GM12878 (cell line): ENCODE measurements around the gene CWF19L2. TPM values are rescaled to one million over a fixed set of nuclear protein-coding genes. Genes with fewer than 3 reads are reported as not detected.

Source experiments
- ATAC-seq: fragments of 200-7000 bp; cut with Tn5 transposase; 3 replicates; pipeline ENCODE4 v1.9.1; 2020; ENCODE audit warnings: mild to moderate bottlenecking, moderate library complexity
- BruUV-seq: library from RNA; stranded (reverse); fragments of 400-500 nt; replicated peaks from 2 replicates; lab custom pipeline; 2021; lab: Mats Ljungman, UMichigan
- CTCF ChIA-PET: fragments of 300-600 bp; sonication (Branson Sonifier 250); formaldehyde crosslinking; extraction: SDS; loops from one replicate; lab custom pipeline; 2021; ENCODE audit warnings: inconsistent platforms; lab: Yijun Ruan, JAX
- POLR2A ChIA-PET: fragments of 350-600 bp; formaldehyde crosslinking; extraction: SDS; loops from one replicate; lab custom pipeline; 2021; ENCODE audit warnings: inconsistent platforms; lab: Charles Lee
- RAD21 ChIA-PET: fragments of 300-600 bp; sonication (Branson Sonifier 250); formaldehyde crosslinking; loops from one replicate; lab custom pipeline; 2023; ENCODE audit warnings: antibody characterized with exemption; ENCODE audit not compliant: unreplicated experiment; lab: Charles Lee
- SMC1A ChIA-PET: fragments of 300-600 bp; sonication (Branson Sonifier 250); formaldehyde crosslinking; loops from one replicate; lab custom pipeline; 2023; ENCODE audit not compliant: unreplicated experiment, uncharacterized antibody; lab: Charles Lee
- DNase-seq: peaks from one replicate; pipeline ENCODE4 v3.0.0-alpha.2; 2011; ENCODE audit warnings: low read depth, low spot score
- FAIRE-seq: peaks from 3 replicates; lab custom pipeline; 2011; peaks lifted over from hg19 to GRCh38; lab: Jason Lieb, UNC
- H2AFZ ChIP-seq: 2 replicates; pipeline ENCODE4 v1.6.0; 2011; ENCODE audit warnings: low read depth, low read length, control low read depth; ENCODE audit not compliant: control insufficient read depth
- H3K27ac ChIP-seq: 2 replicates; pipeline ENCODE4 v1.5.1; 2011; ENCODE audit warnings: control low read depth; ENCODE audit not compliant: control insufficient read depth, insufficient read depth
- H3K27me3 ChIP-seq, 2 experiments: replicated peaks in 1 of 2; 2 replicates each; pipeline versions ENCODE4 v1.6.0 to v1.6.1; 2011; ENCODE audit warnings: low read length in 1 of 2; ENCODE audit not compliant: control insufficient read depth in 2 of 2, insufficient read depth in 2 of 2
- H3K36me3 ChIP-seq, 2 experiments: 2 replicates each; pipeline ENCODE4 v1.5.1; 2011; ENCODE audit warnings: low read length in 1 of 2; ENCODE audit not compliant: control insufficient read depth in 2 of 2, insufficient read depth in 2 of 2
- H3K4me1 ChIP-seq: 2 replicates; pipeline ENCODE4 v1.6.1; 2011; ENCODE audit warnings: mild to moderate bottlenecking, low read length, moderate library complexity, mixed read lengths; ENCODE audit not compliant: control insufficient read depth, insufficient read depth
- H3K4me2 ChIP-seq: 2 replicates; pipeline ENCODE4 v1.6.0; 2011; ENCODE audit warnings: control low read depth; ENCODE audit not compliant: control insufficient read depth, insufficient read depth
- H3K4me3 ChIP-seq: fragments of 200-600 bp; sonication (generic); 2 replicates; pipeline ENCODE4 v1.5.1; 2016
- H3K79me2 ChIP-seq: 2 replicates; pipeline ENCODE4 v1.6.0; 2011; ENCODE audit warnings: low read length; ENCODE audit not compliant: control insufficient read depth, insufficient read depth
- H3K9ac ChIP-seq: 2 replicates; pipeline ENCODE4 v1.8.0; 2011; ENCODE audit warnings: low read length, control low read depth, mixed read lengths; ENCODE audit not compliant: control insufficient read depth, insufficient read depth
- H3K9me3 ChIP-seq: replicated peaks from 3 replicates; pipeline ENCODE4 v1.5.1; 2011; ENCODE audit warnings: mild to moderate bottlenecking, low read length; ENCODE audit not compliant: control insufficient read depth, insufficient read depth
- H4K20me1 ChIP-seq: 2 replicates; pipeline ENCODE4 v1.6.0; 2011; ENCODE audit not compliant: control insufficient read depth, insufficient read depth
- BCL11A ChIP-seq: IDR thresholded peaks from 2 replicates; pipeline ENCODE4 v1.6.1; 2011; ENCODE audit warnings: low read depth, low read length
- BCL3 ChIP-seq: IDR thresholded peaks from 2 replicates; pipeline ENCODE4 v1.6.1; 2011; ENCODE audit warnings: borderline replicate concordance, low read depth, mild to moderate bottlenecking, moderate library complexity, low read length; ENCODE audit not compliant: insufficient read depth, poor library complexity, severe bottlenecking
- E2F4 ChIP-seq: IDR thresholded peaks from 2 replicates; pipeline ENCODE4 v1.6.1; 2012; ENCODE audit warnings: low read depth, low read length, improper control_type of control experiment
- ETV6 ChIP-seq, 2 experiments: fragments of 450-650 bp in 1 of 2; IDR thresholded peaks in 1 of 2; conservative IDR thresholded peaks in 1 of 2; 2 replicates each; pipeline ENCODE4 v1.6.1; 2014; ENCODE audit warnings: antibody characterized with exemption in 1 of 2, borderline replicate concordance in 1 of 2, low read depth in 1 of 2, mild to moderate bottlenecking in 1 of 2, moderate library complexity in 1 of 2
- MXI1 ChIP-seq: fragments of 150-350 bp; IDR thresholded peaks from 2 replicates; pipeline ENCODE4 v1.6.1; 2011; ENCODE audit warnings: low read depth, mild to moderate bottlenecking, inconsistent platforms, low read length, improper control_type of control experiment
- NR2C1 ChIP-seq: fragments of 450-650 bp; IDR thresholded peaks from 2 replicates; pipeline ENCODE4 v1.6.1; 2017; ENCODE audit warnings: antibody characterized with exemption, mild to moderate bottlenecking, moderate library complexity
- NR2F1 ChIP-seq: fragments of 450-650 bp; conservative IDR thresholded peaks from 2 replicates; pipeline ENCODE4 v1.6.1; 2017; ENCODE audit warnings: mild to moderate bottlenecking
- NRF1 ChIP-seq: conservative IDR thresholded peaks from 2 replicates; pipeline ENCODE4 v1.6.1; 2011; ENCODE audit warnings: mild to moderate bottlenecking, low read depth, low read length, improper control_type of control experiment
- POLR2AphosphoS2 ChIP-seq: IDR thresholded peaks from 2 replicates; pipeline ENCODE4 v1.6.1; 2011; ENCODE audit warnings: low read depth, mild to moderate bottlenecking, low read length, improper control_type of control experiment, moderate library complexity
- SRF ChIP-seq, 2 experiments: IDR thresholded peaks; 2 replicates each; pipeline ENCODE4 v1.6.1; 2011; ENCODE audit warnings: low read depth in 2 of 2, low read length in 2 of 2, mild to moderate bottlenecking in 1 of 2, moderate library complexity in 1 of 2
- ZBTB11 ChIP-seq: fragments of 450-650 bp; formaldehyde crosslinking; IDR thresholded peaks from 2 replicates; pipeline ENCODE4 v1.5.0; 2022; ENCODE audit warnings: mild to moderate bottlenecking, missing genetic modification characterization
- ZNF24 ChIP-seq: fragments of 450-650 bp; IDR thresholded peaks from 2 replicates; pipeline ENCODE4 v1.6.1; 2017; ENCODE audit warnings: antibody characterized with exemption, mild to moderate bottlenecking
- WGBS: methylation state at CpG from one replicate; pipeline ENCODE4 v1.1.6; 2016; ENCODE audit warnings: low lambda C conversion rate; ENCODE audit not compliant: insufficient replicate concordance, insufficient coverage; ENCODE audit errors: missing lambda C conversion rate; 5-methylcytosine and 5-hydroxymethylcytosine counted together
- in situ Hi-C: fragments of 300-500 bp; cut with MboI; formaldehyde crosslinking; loops from 9 replicates; pipeline ENCODE4 v1.14.3; 2018; ENCODE audit warnings: mixed read lengths
- intact Hi-C: fragments of 100-400 bp; cut with micrococcal nuclease; formaldehyde crosslinking; loops from one replicate; pipeline ENCODE4 v1.14.2; 2022; ENCODE audit not compliant: unreplicated experiment
- polyA plus RNA-seq, 11 experiments: library from polyadenylated mRNA; depleted of rRNA in 4 of 11; unstranded in 6 of 11; stranded (reverse) in 5 of 11; fragments of >200 nt; fragmentation: Nextera tagmentation in 4 of 11; fragmentation: Illumina TruSeq in 1 of 11; extraction: Ambion mirVana in 4 of 11; extraction: Trizol in 1 of 11; gene quantifications; 1 replicate in 1 of 11; 2 replicates in 10 of 11; pipeline versions ENCODE4 v1.2.1 to v1.2.3, GENCODE V29; 2011 to 2016; ENCODE audit warnings: inconsistent platforms in 2 of 11, missing spikeins in 2 of 11, low read depth in 1 of 11
- total RNA-seq, 4 experiments: library from RNA; depleted of rRNA in 3 of 4; stranded (reverse); fragments of >200 nt in 3 of 4; fragmentation: Illumina TruSeq in 1 of 4; extraction: Trizol in 1 of 4; gene quantifications; 2 replicates each; pipeline versions ENCODE4 v1.2.1 to v1.2.3, GENCODE V29; 2013 to 2021
- TF ChIP-seq, protein P1 (sequence below): fragments of 450-650 bp; IDR thresholded peaks from 2 replicates; pipeline ENCODE4 v1.6.1; 2018; ENCODE audit warnings: mild to moderate bottlenecking, low read depth, moderate library complexity; ENCODE audit not compliant: partially characterized antibody

Gene CWF19L2
- total and polyA plus RNA-seq, 10 of the 15 experiments (the other 5 are each of a cell fraction or from before 2014, with no cell fraction given) = 4.5 to 18.8 (median 7.2) TPM

GRCh38 chr11:107473792-107474191, 16.2 kb upstream of the CWF19L2 start:
- in situ Hi-C loops = no loop called here
- FAIRE-seq = no peak
- TF ChIP-seq E2F4 = no peak
- TF ChIP-seq NR2C1 = no peak
- no peak for TF ChIP-seq BCL3
- TF ChIP-seq ZBTB11 (CRISPR knock-in tag) = no peak
- TF ChIP-seq SRF (IDR thresholded peaks at IDR 0.05; ENCODE audit: low read depth in 2 of 2, low read length in 2 of 2) = no peak
- TF ChIP-seq ETV6 (conservative IDR thresholded peaks at IDR 0.05 in 1 of 2, IDR thresholded peaks at IDR 0.05 in 1 of 2; ENCODE audit: borderline replicate concordance in 1 of 2, low read depth in 1 of 2) = no peak
- TF ChIP-seq MXI1 = no peak
- no peak for TF ChIP-seq ZNF24
- TF ChIP-seq BCL11A = no peak
- no peak for TF ChIP-seq NR2F1
- TF ChIP-seq, protein P1, sequence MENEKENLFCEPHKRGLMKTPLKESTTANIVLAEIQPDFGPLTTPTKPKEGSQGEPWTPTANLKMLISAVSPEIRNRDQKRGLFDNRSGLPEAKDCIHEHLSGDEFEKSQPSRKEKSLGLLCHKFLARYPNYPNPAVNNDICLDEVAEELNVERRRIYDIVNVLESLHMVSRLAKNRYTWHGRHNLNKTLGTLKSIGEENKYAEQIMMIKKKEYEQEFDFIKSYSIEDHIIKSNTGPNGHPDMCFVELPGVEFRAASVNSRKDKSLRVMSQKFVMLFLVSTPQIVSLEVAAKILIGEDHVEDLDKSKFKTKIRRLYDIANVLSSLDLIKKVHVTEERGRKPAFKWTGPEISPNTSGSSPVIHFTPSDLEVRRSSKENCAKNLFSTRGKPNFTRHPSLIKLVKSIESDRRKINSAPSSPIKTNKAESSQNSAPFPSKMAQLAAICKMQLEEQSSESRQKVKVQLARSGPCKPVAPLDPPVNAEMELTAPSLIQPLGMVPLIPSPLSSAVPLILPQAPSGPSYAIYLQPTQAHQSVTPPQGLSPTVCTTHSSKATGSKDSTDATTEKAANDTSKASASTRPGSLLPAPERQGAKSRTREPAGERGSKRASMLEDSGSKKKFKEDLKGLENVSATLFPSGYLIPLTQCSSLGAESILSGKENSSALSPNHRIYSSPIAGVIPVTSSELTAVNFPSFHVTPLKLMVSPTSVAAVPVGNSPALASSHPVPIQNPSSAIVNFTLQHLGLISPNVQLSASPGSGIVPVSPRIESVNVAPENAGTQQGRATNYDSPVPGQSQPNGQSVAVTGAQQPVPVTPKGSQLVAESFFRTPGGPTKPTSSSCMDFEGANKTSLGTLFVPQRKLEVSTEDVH = no peak
- TF ChIP-seq POLR2AphosphoS2 = no peak
- TF ChIP-seq NRF1 = no peak

More at GRCh38 chr11:107473792-107474191, 16.2 kb upstream of the CWF19L2 start:
- H3K27ac ChIP-seq = no peak overlapping the region
- no peaks in the 10 kb centered on the region for H3K36me3 ChIP-seq
- intact Hi-C loops = no loop called here
- ATAC-seq = no peak
- ChIA-PET RAD21 (no interaction called here), SMC1A (no interaction called here), CTCF (interaction anchor here (0.6 kb wide), 1 partner anchor 10 kb away, joined by 3 read pairs; no protein-coding TSS in a partner anchor), POLR2A (no interaction called here)
- H3K27me3 ChIP-seq = no peaks in the 10 kb centered on the region; a peak in 1 of 4 replicates
- H4K20me1 ChIP-seq = no peaks in the 10 kb centered on the region
- no peaks in the 10 kb centered on the region for H3K79me2 ChIP-seq
- no peak for DNase-seq
- no peaks in the 10 kb centered on the region for H3K9me3 ChIP-seq
- no peaks in the 10 kb centered on the region for H3K4me1 ChIP-seq
- H2AFZ ChIP-seq = no peak overlapping the region
- H3K9ac ChIP-seq = no peak overlapping the region
- H3K4me2 ChIP-seq = no peak overlapping the region
- no peak overlapping the region for H3K4me3 ChIP-seq
- BruUV-seq = no TSS peak
- 74% methylated on average over 3 of the region's 3 CpGs for WGBS
